Thyroid gland (tissue), 4 donors: Measurements from ENCODE around the gene VPS72. TPM values are rescaled to one million over a fixed set of nuclear protein-coding genes. Genes with fewer than 3 reads are reported as not detected.

Experiments used
- DNase-seq, 2 donors: peaks; one replicate each; pipeline ENCODE4 v3.0.0-alpha.2; 2019
- H3K27ac ChIP-seq, 3 donors: fragments of 200-600 bp; sonication (generic); 1 replicate in 2 of 3; 2 replicates in 1 of 3; pipeline ENCODE4 v1.5.1; 2016 to 2019; ENCODE audit warnings: mild to moderate bottlenecking in 1 of 3, moderate library complexity in 1 of 3
- H3K27me3 ChIP-seq: fragments of 200-600 bp; sonication (generic); one replicate; pipeline ENCODE4 v1.5.1; 2019
- H3K36me3 ChIP-seq, 2 donors: fragments of 200-600 bp; sonication (generic); one replicate each; pipeline ENCODE4 v1.5.1; 2016 to 2019
- H3K4me1 ChIP-seq, 2 donors: fragments of 200-600 bp; sonication (generic); one replicate each; pipeline ENCODE4 v1.5.1; 2017 to 2019
- H3K4me3 ChIP-seq, 3 donors: fragments of 200-600 bp; sonication (generic); replicated peaks in 1 of 3; 1 replicate in 2 of 3; 2 replicates in 1 of 3; pipeline ENCODE4 v1.5.1; 2016; ENCODE audit warnings: mild to moderate bottlenecking in 1 of 3
- H3K9me3 ChIP-seq: fragments of 200-600 bp; sonication (generic); one replicate; pipeline ENCODE4 v1.5.1; 2017
- POLR2A ChIP-seq, 2 donors: fragments of 450-650 bp; IDR thresholded peaks; one replicate each; pipeline ENCODE4 v1.6.1; 2017; ENCODE audit warnings: antibody characterized with exemption in 2 of 2, mild to moderate bottlenecking in 2 of 2, moderate library complexity in 1 of 2
- WGBS, 2 donors: methylation state at CpG; one replicate each; pipeline ENCODE4 v1.1.5; 2017; 5-methylcytosine and 5-hydroxymethylcytosine counted together
- intact Hi-C: fragments of 100-400 bp; cut with DNase I; formaldehyde crosslinking; loops from one replicate; pipeline ENCODE4 v1.15.1; 2023
- total RNA-seq, 4 donors: library from RNA; depleted of rRNA; stranded (reverse); fragments of >200 nt; gene quantifications; one replicate each; pipeline ENCODE4 v1.2.3, GENCODE V29; 2016
- TF ChIP-seq, protein P1 (sequence below), 6 experiments: fragments of 200-600 bp in 3 of 6; fragments of 450-650 bp in 3 of 6; sonication (generic) in 3 of 6; IDR thresholded peaks; one replicate each; pipeline ENCODE4 v1.5.1; 2016 to 2019; ENCODE audit warnings: antibody characterized with exemption in 6 of 6, mild to moderate bottlenecking in 2 of 6, inconsistent platforms in 1 of 6, moderate library complexity in 1 of 6

Gene VPS72
- total RNA-seq, 4 donors from 2014 or later, result 36.9 to 47.5 (median 39.9) TPM

DNA sequence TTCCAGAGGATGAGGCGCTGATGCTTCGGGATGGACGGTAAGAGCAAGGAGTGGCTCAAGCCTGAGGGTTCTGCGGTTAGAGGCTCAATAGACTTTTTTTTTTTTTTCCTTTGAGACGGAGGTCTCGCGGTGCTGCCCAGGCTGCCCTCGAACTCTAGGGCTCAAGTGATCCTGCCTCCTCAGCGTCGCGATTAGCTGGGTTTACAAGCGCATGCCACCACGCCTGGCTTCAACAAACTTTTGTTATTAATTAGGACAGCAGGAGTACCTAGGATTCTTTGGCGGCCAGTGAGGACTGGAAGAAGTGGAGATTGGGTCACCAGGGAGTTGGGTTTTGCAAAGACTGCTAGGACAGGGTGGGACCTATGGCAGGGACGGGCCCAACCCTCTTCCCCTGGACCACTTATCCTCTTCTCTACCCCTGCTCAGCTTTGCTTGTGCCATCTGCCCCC lies 23.5 kb downstream of the VPS72 start:
- intact Hi-C loops, result no loop called here
- H3K36me3 ChIP-seq, result peaks cover 5 to 8% of the 10 kb centered on the region in 2 donors
- peak; percentile 21 to 23 for DNase-seq

DNA sequence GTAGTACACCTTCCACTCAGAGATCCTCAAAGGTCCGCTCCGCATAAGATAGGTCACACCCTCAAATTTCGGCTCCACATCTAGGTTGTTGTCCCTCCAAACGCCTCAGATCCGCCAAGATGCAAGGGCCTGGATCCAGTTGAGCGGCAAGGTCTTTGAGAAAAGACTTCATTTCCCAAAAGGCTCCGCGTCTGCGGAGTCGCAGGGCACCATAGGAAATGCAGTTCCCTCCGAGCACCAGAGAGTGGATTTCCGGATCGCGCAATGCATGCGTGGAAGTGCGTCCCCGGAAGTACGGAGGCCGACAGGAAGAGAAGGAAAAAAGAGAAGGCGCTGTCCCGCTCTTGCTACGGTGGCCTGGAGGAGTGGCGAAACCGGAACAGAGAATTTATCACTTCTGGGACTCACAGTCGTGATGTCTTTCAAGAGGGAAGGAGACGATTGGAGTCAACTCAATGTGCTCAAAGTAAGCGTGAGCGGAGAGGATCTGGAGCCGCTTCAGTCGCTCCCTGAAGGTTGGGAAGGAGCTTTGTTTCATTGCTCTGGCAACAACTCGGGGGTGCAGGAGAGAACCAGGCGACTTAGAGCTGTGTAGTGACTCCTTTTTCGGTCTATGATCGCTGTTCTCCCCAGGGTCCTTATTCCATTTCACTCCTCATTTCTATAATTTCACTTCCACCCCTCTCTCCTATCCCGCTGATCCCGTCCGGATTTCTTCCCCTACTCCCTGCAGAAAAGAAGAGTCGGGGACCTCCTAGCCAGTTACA lies 24.1 kb downstream of the VPS72 start, which contains the start of the genes LYSMD1 and SCNM1:
LYSMD1 (minus strand) TSS at position 165 of the 767 bp plus-strand sequence. CDS start 644 bp downstream, outside the sequence.
SCNM1 (plus strand) TSS at position 407 of the 767 bp plus-strand sequence; CDS start at position 416, 9 bp downstream.
- Histone ChIP-seq H3K4me1 (peaks cover 14 to 21% of the 10 kb centered on the region in 2 donors), H3K9me3 (no peaks in the 10 kb centered on the region), H3K36me3 (peaks cover 10 to 11% of the 10 kb centered on the region in 2 donors), H3K4me3 (peak within 1 kb of the TSS; percentile 43 to 60 (median 53)), H3K27ac (peak within 1 kb of the TSS; percentile 70 to 91 (median 76)), H3K27me3 (no peaks in the 10 kb centered on the region)
- peak; percentile 97 to 98 for DNase-seq
- 0% methylated on average over 30 to 38 of the region's 38 CpGs for WGBS, 2 donors
- intact Hi-C loops, result no loop called here
- TF ChIP-seq POLR2A (IDR thresholded peaks at IDR 0.05), result peak in 1 of 2 donors; percentile 43
- TF ChIP-seq, protein P1, sequence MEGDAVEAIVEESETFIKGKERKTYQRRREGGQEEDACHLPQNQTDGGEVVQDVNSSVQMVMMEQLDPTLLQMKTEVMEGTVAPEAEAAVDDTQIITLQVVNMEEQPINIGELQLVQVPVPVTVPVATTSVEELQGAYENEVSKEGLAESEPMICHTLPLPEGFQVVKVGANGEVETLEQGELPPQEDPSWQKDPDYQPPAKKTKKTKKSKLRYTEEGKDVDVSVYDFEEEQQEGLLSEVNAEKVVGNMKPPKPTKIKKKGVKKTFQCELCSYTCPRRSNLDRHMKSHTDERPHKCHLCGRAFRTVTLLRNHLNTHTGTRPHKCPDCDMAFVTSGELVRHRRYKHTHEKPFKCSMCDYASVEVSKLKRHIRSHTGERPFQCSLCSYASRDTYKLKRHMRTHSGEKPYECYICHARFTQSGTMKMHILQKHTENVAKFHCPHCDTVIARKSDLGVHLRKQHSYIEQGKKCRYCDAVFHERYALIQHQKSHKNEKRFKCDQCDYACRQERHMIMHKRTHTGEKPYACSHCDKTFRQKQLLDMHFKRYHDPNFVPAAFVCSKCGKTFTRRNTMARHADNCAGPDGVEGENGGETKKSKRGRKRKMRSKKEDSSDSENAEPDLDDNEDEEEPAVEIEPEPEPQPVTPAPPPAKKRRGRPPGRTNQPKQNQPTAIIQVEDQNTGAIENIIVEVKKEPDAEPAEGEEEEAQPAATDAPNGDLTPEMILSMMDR (IDR thresholded peaks at IDR 0.05), result peak in 4 of 6 experiments; percentile 14 to 53 (median 27)

More for the DNA sequence above, 23.5 kb downstream of the VPS72 start:
- Histone ChIP-seq H3K9me3 (no peaks in the 10 kb centered on the region), H3K4me1 (peaks cover 14 to 21% of the 10 kb centered on the region in 2 donors), H3K27me3 (no peaks in the 10 kb centered on the region), H3K4me3 (peak overlapping the region; percentile 43 to 60 (median 53)), H3K27ac (peak overlapping the region in 2 of 3 donors; percentile 70 to 76)
- no peak for TF ChIP-seq POLR2A (IDR thresholded peaks at IDR 0.05)
- TF ChIP-seq, protein P1 (IDR thresholded peaks at IDR 0.05), result no peak
- WGBS, 2 donors, result 2 to 3% methylated on average over 15 of the region's 15 CpGs

DNA sequence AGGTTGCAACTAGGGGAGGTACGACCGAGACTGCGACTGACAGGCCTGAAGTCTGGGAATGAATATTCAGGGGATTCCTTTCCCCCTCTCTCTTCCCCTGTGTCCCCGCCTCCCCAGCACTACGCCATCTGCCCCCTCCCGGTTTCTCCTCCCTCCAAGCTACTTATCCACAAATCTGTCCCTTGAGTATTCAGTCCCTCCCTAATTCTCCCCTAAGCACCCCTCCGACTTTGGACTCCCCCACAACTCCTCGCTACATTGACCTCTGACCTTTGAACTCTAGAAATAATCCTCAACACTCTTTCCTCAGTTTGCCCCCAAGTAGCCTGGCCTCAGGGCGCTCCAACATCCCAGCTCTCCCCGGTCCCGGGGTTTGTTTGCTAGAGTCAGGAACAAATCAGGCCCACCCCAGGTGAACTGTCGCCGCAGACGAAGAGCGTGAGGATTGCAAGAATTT lies 24.7 kb downstream of the VPS72 start:
- peak overlapping the region; percentile 24 to 59 (median 53) for H3K4me3 ChIP-seq
- peak; percentile 34 to 52 for DNase-seq
- H3K9me3 ChIP-seq, result no peaks in the 10 kb centered on the region
- peak overlapping the region; percentile 70 to 91 (median 76) for H3K27ac ChIP-seq
- TF ChIP-seq, protein P1 (IDR thresholded peaks at IDR 0.05), result no peak
- TF ChIP-seq POLR2A (IDR thresholded peaks at IDR 0.05), result no peak
- 4 to 7% methylated on average over 15 of the region's 15 CpGs for WGBS, 2 donors
- H3K27me3 ChIP-seq, result no peaks in the 10 kb centered on the region
- peaks cover 16% of the 10 kb centered on the region in 2 donors for H3K36me3 ChIP-seq
- peaks cover 14 to 21% of the 10 kb centered on the region in 2 donors for H3K4me1 ChIP-seq
- intact Hi-C loops, result no loop called here

DNA sequence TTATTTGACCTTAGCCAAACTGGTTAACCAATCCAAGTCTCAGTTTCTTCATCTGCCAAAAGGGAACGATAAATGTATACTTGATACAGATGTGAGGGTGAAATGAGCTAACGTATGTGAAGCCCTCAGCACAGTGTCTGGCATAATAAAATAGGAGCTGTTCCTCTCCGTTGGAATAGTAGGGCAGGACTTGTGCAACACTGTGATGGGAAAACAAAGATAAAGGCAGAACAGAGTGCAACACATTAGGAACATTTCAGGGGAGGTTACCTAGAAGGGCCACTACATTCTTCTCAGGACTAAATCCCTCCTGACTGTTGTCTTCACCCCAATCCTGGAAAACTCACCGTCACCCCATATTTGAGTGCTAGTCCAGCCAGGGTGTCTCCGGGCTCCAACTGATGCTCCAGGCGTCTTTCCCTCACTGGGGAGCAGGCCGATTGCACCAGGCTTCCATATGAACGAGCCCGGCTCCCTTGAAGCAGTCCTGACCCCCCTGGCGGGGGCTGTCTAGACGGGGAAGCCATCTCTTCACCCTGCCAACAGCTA lies 25.2 kb downstream of the VPS72 start:
- DNase-seq, result no peak
- H3K27me3 ChIP-seq, result no peaks in the 10 kb centered on the region
- peak overlapping the region; percentile 70 to 91 (median 76) for H3K27ac ChIP-seq
- intact Hi-C loops, result no loop called here
- H3K9me3 ChIP-seq, result no peaks in the 10 kb centered on the region
- WGBS, 2 donors, result 15 to 18% methylated on average over 11 of the region's 11 CpGs
- peaks cover 17 to 18% of the 10 kb centered on the region in 2 donors for H3K36me3 ChIP-seq
- H3K4me3 ChIP-seq, result peak overlapping the region; percentile 11 to 59 (median 53)
- peaks cover 14 to 21% of the 10 kb centered on the region in 2 donors for H3K4me1 ChIP-seq
- TF ChIP-seq, protein P1 (IDR thresholded peaks at IDR 0.05), result no peak
- no peak for TF ChIP-seq POLR2A (IDR thresholded peaks at IDR 0.05)
